Astrocyte (in vitro differentiated cells and primary cell): ENCODE data around the gene FOSL2.

Experiments
- EZH2 ChIP-seq: IDR thresholded peaks from 2 replicates; pipeline ENCODE4 v1.6.1; 2012; ENCODE audit warnings: mild to moderate bottlenecking, low read length, inconsistent platforms; ENCODE audit not compliant: insufficient read depth
- TF ChIP-seq, protein P1 (sequence below): IDR thresholded peaks from 2 replicates; pipeline ENCODE4 v1.5.1; 2011; ENCODE audit warnings: low read depth, mild to moderate bottlenecking, inconsistent platforms, low read length, moderate library complexity; ENCODE audit not compliant: insufficient read depth

GRCh38 chr2:28399289-28399688 is 6.6 kb downstream of the FOSL2 start:
- TF ChIP-seq, protein P1, sequence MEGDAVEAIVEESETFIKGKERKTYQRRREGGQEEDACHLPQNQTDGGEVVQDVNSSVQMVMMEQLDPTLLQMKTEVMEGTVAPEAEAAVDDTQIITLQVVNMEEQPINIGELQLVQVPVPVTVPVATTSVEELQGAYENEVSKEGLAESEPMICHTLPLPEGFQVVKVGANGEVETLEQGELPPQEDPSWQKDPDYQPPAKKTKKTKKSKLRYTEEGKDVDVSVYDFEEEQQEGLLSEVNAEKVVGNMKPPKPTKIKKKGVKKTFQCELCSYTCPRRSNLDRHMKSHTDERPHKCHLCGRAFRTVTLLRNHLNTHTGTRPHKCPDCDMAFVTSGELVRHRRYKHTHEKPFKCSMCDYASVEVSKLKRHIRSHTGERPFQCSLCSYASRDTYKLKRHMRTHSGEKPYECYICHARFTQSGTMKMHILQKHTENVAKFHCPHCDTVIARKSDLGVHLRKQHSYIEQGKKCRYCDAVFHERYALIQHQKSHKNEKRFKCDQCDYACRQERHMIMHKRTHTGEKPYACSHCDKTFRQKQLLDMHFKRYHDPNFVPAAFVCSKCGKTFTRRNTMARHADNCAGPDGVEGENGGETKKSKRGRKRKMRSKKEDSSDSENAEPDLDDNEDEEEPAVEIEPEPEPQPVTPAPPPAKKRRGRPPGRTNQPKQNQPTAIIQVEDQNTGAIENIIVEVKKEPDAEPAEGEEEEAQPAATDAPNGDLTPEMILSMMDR, result no peak
- TF ChIP-seq EZH2, result no peak
